Measurements from ENCODE around the gene TYW1B.
"Not testable (repeated sequence)": the region's sequence is repeated elsewhere in the genome, so short reads cannot be mapped to it uniquely, and the experiment has no call there.

Gene TYW1B

GRCh38 chr7:72622532-72622931 lies 205.5 kb downstream of the TYW1B start:
- H3K27ac ChIP-seq = peak overlapping the region; percentile 71
- no peak for TF ChIP-seq CTCF (conservative IDR thresholded peaks at IDR 0.05)

- H3K27ac ChIP-seq = peak overlapping the region; percentile 71
Observed at GRCh38 chr7:72621761-72622187, 206.2 kb downstream of the TYW1B start.

DNA sequence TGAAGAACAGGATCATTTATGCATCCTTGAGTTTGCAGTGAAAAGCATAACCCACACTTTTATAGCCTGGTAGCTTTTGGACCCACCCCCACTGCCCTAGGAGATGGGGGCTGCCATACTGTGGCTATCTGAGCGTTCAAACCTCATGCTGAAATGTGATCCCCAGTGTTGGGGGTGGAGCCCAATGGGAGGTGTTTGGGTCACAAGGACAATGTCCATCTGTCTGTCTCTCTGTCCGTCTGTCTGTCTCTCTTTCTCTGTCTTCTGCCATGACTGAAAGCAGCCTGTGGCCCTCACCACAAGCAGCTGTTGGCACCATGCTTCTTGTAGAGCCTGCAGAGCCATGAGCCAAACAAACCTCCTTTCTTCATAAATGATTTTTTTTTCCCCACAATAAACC lies 207.1 kb downstream of the TYW1B start:
- peak overlapping the region; percentile 71 for H3K27ac ChIP-seq

DNA sequence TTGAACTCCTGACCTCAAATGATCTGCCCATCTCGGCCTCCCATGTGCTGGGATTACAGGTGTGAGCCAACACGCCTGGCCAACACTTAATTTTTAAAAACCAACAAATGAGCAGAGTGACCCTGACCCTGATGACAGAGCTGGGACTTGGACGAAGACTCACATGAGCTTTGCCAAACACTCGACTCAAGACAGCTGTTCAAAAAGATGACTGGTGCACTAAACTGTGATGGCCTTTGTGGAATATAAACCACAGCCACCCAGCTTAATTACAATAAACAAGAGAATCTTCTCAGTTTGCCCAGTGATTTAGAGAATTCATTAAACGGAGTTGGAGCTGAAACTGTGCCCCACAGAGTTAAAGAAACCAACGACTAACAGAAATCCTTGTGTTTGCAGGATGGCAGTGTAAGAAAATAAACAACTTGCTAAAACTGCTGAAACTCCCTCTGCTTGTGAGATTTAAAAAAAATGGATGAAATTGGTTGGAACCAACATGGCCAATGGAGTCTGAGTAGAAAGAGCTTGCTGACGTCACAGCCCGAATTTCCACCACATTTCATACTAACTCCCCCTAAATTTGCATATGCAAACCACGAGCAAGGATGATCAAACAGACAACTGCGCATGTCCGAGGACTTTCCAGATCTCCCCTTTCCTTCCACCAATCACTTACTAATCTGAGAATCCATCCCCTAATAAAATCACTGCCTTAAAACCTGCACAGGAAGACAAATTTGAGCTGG lies 209.4 kb downstream of the TYW1B start:
- not testable (repeated sequence) for H3K27ac ChIP-seq

- not testable (repeated sequence) for H3K27ac ChIP-seq
Observed at GRCh38 chr7:72609761-72610160, 218.2 kb downstream of the TYW1B start.

- H3K27ac ChIP-seq = not testable (repeated sequence)
Observed at GRCh38 chr7:72607988-72608387, 220.0 kb downstream of the TYW1B start.

DNA sequence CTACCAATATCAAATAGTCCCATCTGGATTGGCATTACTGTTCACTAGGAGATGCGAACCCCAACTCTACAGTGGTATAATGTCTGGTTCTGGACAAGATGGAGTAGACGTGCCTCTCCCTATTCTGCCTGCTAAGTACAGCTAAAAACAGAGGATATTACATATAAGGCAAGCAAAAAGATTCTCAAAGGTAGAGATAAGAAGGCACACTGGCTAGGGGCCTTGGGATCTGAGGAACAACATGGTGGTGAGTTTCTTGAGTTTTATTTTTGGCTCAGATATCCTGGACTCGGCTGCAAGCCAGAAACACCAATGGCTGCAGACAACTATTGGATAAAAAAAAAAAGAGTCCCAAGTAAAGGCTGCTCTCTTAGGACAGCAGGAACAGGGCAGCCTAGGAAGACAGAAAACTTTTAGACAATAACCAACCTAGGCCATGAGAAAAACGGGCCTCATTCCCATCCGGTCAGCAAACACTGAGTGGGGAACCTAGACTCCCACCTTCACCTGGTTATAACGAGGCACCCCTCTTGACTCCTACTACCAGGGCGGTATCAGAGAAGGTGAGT lies 222.1 kb downstream of the TYW1B start:
- not testable (repeated sequence) for H3K27ac ChIP-seq

DNA sequence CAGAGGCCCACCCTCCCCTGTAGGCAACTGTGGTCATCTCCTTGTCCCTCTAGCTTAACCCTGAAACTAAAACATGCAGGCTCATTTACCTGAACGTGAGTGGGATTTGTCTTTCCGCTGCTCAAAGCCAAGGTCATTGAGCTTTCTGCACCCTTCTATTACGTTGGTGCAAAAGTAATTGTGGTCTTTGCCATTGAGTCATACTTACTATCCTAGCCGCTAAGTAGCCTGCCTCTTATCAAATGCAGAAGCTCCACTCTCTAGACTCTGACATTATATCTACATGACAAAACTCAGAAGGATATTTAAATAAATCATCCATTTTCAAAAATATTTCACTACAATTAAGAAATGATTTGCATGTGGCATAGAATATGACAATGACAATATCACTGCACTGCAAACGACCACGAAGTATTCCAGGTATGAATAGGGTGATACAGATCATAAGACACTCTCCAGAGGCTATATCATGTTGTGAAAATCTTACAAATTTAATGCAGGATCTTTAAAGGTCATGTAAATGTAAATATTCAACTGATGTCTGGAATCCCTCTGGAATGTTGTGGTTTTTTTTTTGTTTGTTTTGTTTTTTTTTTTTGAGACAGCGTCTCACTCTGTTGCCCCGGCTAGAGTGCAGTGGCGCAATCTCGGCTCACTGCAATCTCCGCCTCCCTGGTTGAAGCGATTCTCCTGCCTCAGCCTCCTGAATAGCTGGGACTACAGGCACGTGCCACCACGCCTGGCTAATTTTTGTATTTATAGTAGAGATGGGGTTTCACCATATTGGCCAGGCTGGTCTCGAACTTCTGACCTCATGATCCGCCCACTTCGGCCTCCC lies 223.0 kb downstream of the TYW1B start:
- not testable (repeated sequence) for H3K27ac ChIP-seq

- H3K27ac ChIP-seq = not testable (repeated sequence)
Observed at GRCh38 chr7:72603476-72603875, 224.5 kb downstream of the TYW1B start.

- TF ChIP-seq CTCF (conservative IDR thresholded peaks at IDR 0.05) = no peak
- H3K27ac ChIP-seq = no peak overlapping the region
Observed at GRCh38 chr7:72603073-72603472, 224.9 kb downstream of the TYW1B start.

GRCh38 chr7:72601683-72602082 lies 226.3 kb downstream of the TYW1B start:
- H3K27ac ChIP-seq = not testable (repeated sequence)

- not testable (repeated sequence) for H3K27ac ChIP-seq
Observed at GRCh38 chr7:72590023-72590422, 238.0 kb downstream of the TYW1B start.

GRCh38 chr7:72587267-72587666 lies 240.7 kb downstream of the TYW1B start:
- not testable (repeated sequence) for H3K27ac ChIP-seq

- not testable (repeated sequence) for H3K27ac ChIP-seq
Observed at GRCh38 chr7:72584576-72584975, 243.4 kb downstream of the TYW1B start.

DNA sequence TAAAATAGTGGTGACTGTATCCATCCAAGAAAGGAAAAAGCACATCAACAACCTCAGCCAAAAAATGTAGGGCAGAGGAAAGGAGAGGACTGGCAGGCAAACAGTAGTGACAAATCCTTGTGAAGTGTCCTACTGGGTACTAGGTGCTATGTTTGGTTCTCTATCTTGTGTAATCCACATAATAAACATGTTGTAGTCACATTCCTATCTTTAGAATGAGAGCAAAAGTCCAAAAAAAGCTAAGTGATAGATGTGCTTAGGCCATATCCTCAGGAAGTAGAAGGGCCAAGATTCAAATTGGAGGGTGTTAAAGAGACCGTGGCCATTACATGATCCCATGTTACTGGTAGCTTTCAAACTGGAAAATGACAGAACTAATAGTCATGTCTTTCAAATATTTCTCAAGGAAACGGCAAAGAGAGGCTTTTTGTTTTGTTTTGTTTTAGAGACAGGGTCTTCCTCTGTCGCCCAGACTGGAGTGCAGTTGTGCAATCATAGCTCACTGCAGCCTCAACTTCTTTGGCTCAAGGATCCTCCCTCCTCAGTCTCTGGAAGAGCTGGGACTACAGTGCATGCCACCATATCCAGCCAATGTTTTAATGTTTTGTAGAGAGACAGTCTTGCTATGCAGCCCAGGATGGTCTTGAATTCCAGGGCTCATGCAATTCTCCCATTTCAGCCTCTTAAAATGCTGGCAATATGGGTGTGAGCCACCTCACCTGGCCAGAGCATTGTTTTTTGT lies 244.2 kb downstream of the TYW1B start:
- H3K27ac ChIP-seq = not testable (repeated sequence)

GRCh38 chr7:72580142-72580770 lies 247.7 kb downstream of the TYW1B start:
- H3K27ac ChIP-seq = not testable (repeated sequence)
